IPS-18a (cell line): ENCODE measurements around the gene PARP8.
"Not testable (repeated sequence)": the region's sequence is repeated elsewhere in the genome, so short reads cannot be mapped to it uniquely, and the experiment has no call there.

ENCODE experiments used
- H3K27ac ChIP-seq: one replicate; pipeline ENCODE4 v1.5.1; 2013; ENCODE audit warnings: low read length
- H3K27me3 ChIP-seq: one replicate; pipeline ENCODE4 v1.6.1; 2013; ENCODE audit warnings: mild to moderate bottlenecking, low read length; ENCODE audit not compliant: control insufficient read depth, insufficient read depth
- H3K36me3 ChIP-seq: one replicate; pipeline ENCODE4 v1.6.1; 2013; ENCODE audit warnings: low read depth, low read length; ENCODE audit not compliant: control insufficient read depth
- H3K4me1 ChIP-seq: one replicate; pipeline ENCODE4 v1.6.1; 2013; ENCODE audit warnings: low read depth, low read length; ENCODE audit not compliant: control insufficient read depth
- H3K4me3 ChIP-seq: one replicate; pipeline ENCODE4 v1.5.1; 2013; ENCODE audit warnings: low read length
- H3K9ac ChIP-seq: one replicate; pipeline ENCODE4 v1.6.1; 2013; ENCODE audit warnings: mild to moderate bottlenecking, low read length, moderate library complexity
- H3K9me3 ChIP-seq: one replicate; pipeline ENCODE4 v1.6.1; 2013; ENCODE audit warnings: low read depth, low read length; ENCODE audit not compliant: control insufficient read depth

The PARP8 gene, protein sequence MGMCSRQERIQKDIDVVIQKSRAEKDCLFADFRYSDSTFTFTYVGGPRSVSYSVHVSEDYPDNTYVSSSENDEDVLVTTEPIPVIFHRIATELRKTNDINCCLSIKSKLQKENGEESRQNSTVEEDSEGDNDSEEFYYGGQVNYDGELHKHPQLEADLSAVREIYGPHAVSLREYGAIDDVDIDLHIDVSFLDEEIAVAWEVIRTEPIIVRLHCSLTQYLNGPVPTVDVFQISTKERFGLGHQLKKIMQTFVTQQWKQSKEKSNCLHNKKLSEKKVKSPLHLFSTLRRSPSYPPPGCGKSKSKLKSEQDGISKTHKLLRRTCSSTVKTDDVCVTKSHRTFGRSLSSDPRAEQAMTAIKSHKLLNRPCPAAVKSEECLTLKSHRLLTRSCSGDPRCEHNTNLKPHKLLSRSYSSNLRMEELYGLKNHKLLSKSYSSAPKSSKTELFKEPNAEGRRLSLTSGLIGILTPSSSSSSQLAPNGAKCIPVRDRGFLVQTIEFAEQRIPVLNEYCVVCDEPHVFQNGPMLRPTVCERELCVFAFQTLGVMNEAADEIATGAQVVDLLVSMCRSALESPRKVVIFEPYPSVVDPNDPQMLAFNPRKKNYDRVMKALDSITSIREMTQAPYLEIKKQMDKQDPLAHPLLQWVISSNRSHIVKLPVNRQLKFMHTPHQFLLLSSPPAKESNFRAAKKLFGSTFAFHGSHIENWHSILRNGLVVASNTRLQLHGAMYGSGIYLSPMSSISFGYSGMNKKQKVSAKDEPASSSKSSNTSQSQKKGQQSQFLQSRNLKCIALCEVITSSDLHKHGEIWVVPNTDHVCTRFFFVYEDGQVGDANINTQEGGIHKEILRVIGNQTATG

DNA sequence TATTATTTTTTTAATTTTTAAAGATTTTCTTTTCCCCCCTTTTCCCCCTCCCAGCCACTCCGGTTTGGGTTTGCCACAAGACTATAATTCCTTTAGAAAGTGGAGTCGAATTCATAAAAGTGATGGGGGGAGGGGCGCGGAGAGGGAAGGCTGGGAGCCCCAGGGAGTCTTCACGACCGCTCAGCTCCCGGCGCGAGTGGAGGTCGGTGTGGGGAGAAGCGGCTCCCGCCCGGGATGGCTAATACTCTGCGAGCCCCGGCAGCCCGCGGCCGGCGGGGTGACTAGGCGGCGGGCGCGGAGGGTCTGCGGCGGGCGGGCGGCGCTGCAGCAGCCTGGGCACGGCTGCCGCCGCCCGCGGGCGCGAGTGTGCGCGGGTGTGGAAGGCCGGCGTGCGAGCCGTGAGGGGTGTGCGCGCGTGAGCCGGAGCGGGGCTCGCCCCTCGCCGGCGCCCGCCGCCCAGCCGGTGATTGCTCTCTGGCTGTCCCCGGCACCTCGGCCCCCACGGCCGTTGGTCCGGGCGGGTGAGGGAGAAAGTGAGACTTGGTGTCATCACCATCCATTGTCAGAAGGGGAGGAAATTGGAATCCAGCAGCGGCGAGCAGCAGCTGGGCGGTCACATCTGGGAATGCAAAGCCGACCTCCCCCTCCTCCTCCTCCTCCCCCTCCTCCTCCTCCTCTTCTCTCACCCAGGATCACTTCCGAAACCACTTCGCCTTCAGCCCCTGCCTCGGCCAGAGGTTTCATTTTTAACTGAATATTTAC lies at the start of gene PARP8:
TSS of gene PARP8 (plus strand) at position 377 of the 762 bp plus-strand sequence. CDS start 459 bp downstream, outside the sequence.
- Histone ChIP-seq H3K36me3 (no peaks in the 10 kb centered on the region), H3K4me3 (peak within 1 kb of the TSS; percentile 98), H3K27ac (peak within 1 kb of the TSS; percentile 98), H3K9ac (peak within 1 kb of the TSS; percentile 95), H3K27me3 (peaks cover 15% of the 10 kb centered on the region), H3K4me1 (peaks cover 5% of the 10 kb centered on the region), H3K9me3 (no peaks in the 10 kb centered on the region)

- no peaks in the 10 kb centered on the region for H3K9me3 ChIP-seq
- H3K36me3 ChIP-seq: no peaks in the 10 kb centered on the region
- no peak overlapping the region for H3K4me3 ChIP-seq
- no peak overlapping the region for H3K27ac ChIP-seq
- H3K27me3 ChIP-seq: no peaks in the 10 kb centered on the region
- H3K4me1 ChIP-seq: no peaks in the 10 kb centered on the region
- no peak overlapping the region for H3K9ac ChIP-seq
Measured at GRCh38 chr5:50623666-50624065, 42.8 kb upstream of the PARP8 start.

DNA sequence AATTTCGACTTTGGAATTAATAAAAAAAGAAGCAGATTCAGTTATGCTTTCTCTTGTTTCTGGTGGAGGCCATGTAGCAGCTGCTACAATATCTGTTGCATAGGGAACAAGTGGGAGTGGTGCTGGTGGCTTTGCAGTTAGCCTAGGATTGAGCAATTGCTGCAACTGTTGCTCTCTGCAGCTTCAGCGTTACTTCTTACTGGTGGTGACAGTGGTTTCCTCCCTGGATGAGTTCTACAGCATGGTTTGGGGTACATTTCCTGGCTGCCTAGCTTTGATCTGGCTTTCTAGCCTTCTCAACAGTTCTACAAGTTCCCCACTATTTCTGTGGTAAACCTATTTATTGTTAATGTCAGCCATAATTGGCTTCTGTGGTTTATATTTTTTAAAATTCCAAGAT lies 31.6 kb upstream of the PARP8 start:
- H3K27me3 ChIP-seq, H3K4me1 ChIP-seq, H3K27ac ChIP-seq, H3K4me3 ChIP-seq, H3K9me3 ChIP-seq, H3K9ac ChIP-seq, H3K36me3 ChIP-seq: not testable (repeated sequence)

GRCh38 chr5:50637576-50637975 lies 28.9 kb upstream of the PARP8 start:
- H3K27ac ChIP-seq, H3K27me3 ChIP-seq, H3K4me1 ChIP-seq, H3K9ac ChIP-seq, H3K9me3 ChIP-seq, H3K4me3 ChIP-seq, H3K36me3 ChIP-seq: not testable (repeated sequence)

GRCh38 chr5:50646591-50646990 lies 19.8 kb upstream of the PARP8 start:
- Histone ChIP-seq H3K27ac (no peak overlapping the region), H3K4me1 (no peaks in the 10 kb centered on the region), H3K36me3 (no peaks in the 10 kb centered on the region), H3K4me3 (no peak overlapping the region), H3K9me3 (no peaks in the 10 kb centered on the region), H3K9ac (no peak overlapping the region), H3K27me3 (no peaks in the 10 kb centered on the region)

GRCh38 chr5:50647726-50648125 lies 18.7 kb upstream of the PARP8 start:
- H3K36me3 ChIP-seq: no peaks in the 10 kb centered on the region
- H3K4me3 ChIP-seq: no peak overlapping the region
- no peak overlapping the region for H3K9ac ChIP-seq
- H3K9me3 ChIP-seq: no peaks in the 10 kb centered on the region
- H3K4me1 ChIP-seq: no peaks in the 10 kb centered on the region
- H3K27ac ChIP-seq: no peak overlapping the region
- H3K27me3 ChIP-seq: no peaks in the 10 kb centered on the region

GRCh38 chr5:50653946-50654345 lies 12.5 kb upstream of the PARP8 start:
- no peaks in the 10 kb centered on the region for H3K36me3 ChIP-seq
- no peaks in the 10 kb centered on the region for H3K4me1 ChIP-seq
- H3K9me3 ChIP-seq: no peaks in the 10 kb centered on the region
- no peak overlapping the region for H3K27ac ChIP-seq
- no peaks in the 10 kb centered on the region for H3K27me3 ChIP-seq
- no peak overlapping the region for H3K9ac ChIP-seq
- no peak overlapping the region for H3K4me3 ChIP-seq

DNA sequence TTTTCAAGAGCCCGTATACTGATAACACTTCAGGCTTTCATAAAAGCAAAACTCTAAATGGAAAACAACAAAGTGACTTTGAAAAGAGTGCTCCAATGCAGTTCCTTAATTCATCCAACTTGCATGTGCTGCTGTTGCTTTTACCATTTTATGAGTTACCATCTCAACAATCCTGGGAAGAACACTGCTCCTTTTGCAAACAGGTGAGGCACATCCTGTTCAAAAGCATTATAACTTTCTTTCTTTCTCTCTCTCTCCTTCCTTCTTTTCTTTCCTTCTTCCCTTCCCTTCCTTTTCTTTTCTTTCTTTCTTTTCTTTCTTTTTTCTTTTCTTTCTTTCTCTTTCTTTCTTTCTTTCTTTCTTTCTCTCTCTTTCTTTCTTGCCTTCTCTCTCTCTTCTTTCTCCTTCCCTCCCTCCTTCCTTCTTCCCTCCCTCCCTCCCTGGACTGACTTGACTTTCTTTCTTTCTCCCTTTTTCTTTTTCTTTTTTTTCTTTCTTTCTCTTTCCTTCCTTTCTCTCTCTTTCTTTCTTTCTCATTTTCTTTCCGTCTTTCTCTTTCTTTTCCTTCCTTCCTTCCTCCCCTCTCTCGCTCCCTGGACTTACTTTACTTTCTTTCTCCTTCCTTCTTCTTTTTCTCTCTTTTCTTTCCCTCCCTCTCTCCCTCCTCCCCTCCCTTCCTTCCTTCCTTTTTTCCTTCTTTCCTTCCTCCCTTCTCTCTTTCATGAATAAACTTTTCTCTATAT lies 11.2 kb upstream of the PARP8 start:
- Histone ChIP-seq H3K9me3 (no peaks in the 10 kb centered on the region), H3K36me3 (no peaks in the 10 kb centered on the region)

GRCh38 chr5:50655810-50656205 lies 10.6 kb upstream of the PARP8 start:
- Histone ChIP-seq H3K9ac (no peak overlapping the region), H3K9me3 (no peaks in the 10 kb centered on the region), H3K36me3 (no peaks in the 10 kb centered on the region), H3K27ac (no peak overlapping the region), H3K4me1 (no peaks in the 10 kb centered on the region), H3K27me3 (no peaks in the 10 kb centered on the region), H3K4me3 (no peak overlapping the region)

More for the DNA sequence above, 11.2 kb upstream of the PARP8 start:
- Histone ChIP-seq H3K27me3 (no peaks in the 10 kb centered on the region), H3K4me1 (no peaks in the 10 kb centered on the region), H3K9ac (no peak overlapping the region), H3K4me3 (no peak overlapping the region), H3K27ac (no peak overlapping the region)

DNA sequence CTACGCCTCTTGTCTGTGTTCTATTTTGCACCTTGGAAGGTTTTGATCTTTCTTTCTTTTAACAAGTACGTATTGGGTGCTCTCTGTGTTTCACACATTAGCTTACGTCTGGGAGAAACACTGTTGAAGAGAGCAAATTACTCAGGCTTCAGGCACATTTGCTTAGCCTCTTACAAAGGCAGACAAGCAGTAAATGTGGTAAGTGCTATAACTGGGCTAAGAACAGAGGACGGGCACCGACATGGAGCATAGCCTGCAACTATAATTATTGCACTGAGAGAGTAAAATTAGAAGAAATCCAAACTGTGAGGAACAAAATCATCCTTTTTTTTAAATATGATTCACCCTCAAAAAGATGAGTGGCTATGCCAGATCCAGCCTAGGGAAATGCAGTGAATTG lies 9.4 kb upstream of the PARP8 start:
- Histone ChIP-seq H3K27ac (no peak overlapping the region), H3K36me3 (no peaks in the 10 kb centered on the region), H3K27me3 (no peaks in the 10 kb centered on the region), H3K9ac (no peak overlapping the region), H3K9me3 (no peaks in the 10 kb centered on the region), H3K4me1 (no peaks in the 10 kb centered on the region), H3K4me3 (no peak overlapping the region)

DNA sequence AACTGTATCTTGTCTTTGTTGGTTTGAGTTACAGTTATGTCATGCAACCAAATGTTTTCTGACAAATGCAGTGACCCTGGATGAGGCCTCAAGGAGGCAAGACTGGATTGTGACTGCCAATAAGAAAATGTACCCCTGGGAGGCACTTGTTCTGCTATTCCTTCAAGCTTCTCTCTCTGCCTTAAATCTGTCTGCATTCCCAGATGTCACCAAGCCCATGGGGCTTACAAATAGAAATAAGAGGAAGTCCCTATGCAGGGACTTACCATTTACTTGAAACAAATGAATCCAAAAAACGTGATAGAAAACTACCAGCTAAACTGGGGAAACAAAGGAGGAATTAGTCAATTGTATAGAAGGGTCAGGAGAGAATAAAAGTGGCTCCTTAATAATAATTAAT lies 8.2 kb upstream of the PARP8 start:
- H3K9me3 ChIP-seq: no peaks in the 10 kb centered on the region
- no peaks in the 10 kb centered on the region for H3K4me1 ChIP-seq
- H3K4me3 ChIP-seq: no peak overlapping the region
- no peaks in the 10 kb centered on the region for H3K36me3 ChIP-seq
- H3K27ac ChIP-seq: no peak overlapping the region
- H3K9ac ChIP-seq: no peak overlapping the region
- no peaks in the 10 kb centered on the region for H3K27me3 ChIP-seq
